HUES64 (cell line): Measurements from ENCODE around the gene POM121L2.

ENCODE experiments used
- H3K27ac ChIP-seq: 2 replicates; pipeline ENCODE4 v1.7.0; 2013; ENCODE audit warnings: low read depth, low read length, inconsistent platforms
- H3K27me3 ChIP-seq: 2 replicates; pipeline ENCODE4 v1.6.1; 2013; ENCODE audit warnings: mild to moderate bottlenecking, low read length; ENCODE audit not compliant: insufficient read depth
- H3K36me3 ChIP-seq: 2 replicates; pipeline ENCODE4 v1.6.1; 2013; ENCODE audit warnings: mild to moderate bottlenecking, low read length; ENCODE audit not compliant: insufficient read depth
- H3K4me1 ChIP-seq: 2 replicates; pipeline ENCODE4 v1.6.1; 2013; ENCODE audit warnings: mild to moderate bottlenecking, low read length, moderate library complexity; ENCODE audit not compliant: insufficient read depth
- H3K4me3 ChIP-seq: 2 replicates; pipeline ENCODE4 v1.5.1; 2013; ENCODE audit warnings: mild to moderate bottlenecking, low read length, moderate library complexity
- H3K9ac ChIP-seq: 2 replicates; pipeline ENCODE4 v1.6.1; 2013; ENCODE audit warnings: mild to moderate bottlenecking, low read depth, low read length
- H3K9me3 ChIP-seq: 2 replicates; pipeline ENCODE4 v1.6.1; 2013; ENCODE audit warnings: low read depth, low read length; ENCODE audit not compliant: insufficient read depth
- WGBS: fragments of 150-250, 120-280 bp; methylation state at CpG from one replicate; pipeline ENCODE4 v1.1.7; 2013; ENCODE audit warnings: missing lambda C conversion rate; 5-methylcytosine and 5-hydroxymethylcytosine counted together

Gene POM121L2

GRCh38 chr6:27318973-27319372, 6.9 kb upstream of the POM121L2 start:
- peaks cover 9% of the 10 kb centered on the region; the same call in 1 of the 2 replicates for H3K27me3 ChIP-seq
- no peak overlapping the region for H3K27ac ChIP-seq
- no peak overlapping the region for H3K4me3 ChIP-seq
- 76% methylated on average over 2 of the region's 2 CpGs for WGBS
- H3K9ac ChIP-seq = no peak overlapping the region
- no peaks in the 10 kb centered on the region; the same call in 1 of the 2 replicates for H3K9me3 ChIP-seq
- H3K4me1 ChIP-seq = no peaks in the 10 kb centered on the region
- no peaks in the 10 kb centered on the region for H3K36me3 ChIP-seq

- Histone ChIP-seq H3K27me3 (peaks cover 49% of the 10 kb centered on the region), H3K4me3 (no peak overlapping the region), H3K36me3 (no peaks in the 10 kb centered on the region), H3K9ac (no peak overlapping the region), H3K9me3 (no peaks in the 10 kb centered on the region; the same call in 1 of the 2 replicates), H3K27ac (no peak overlapping the region), H3K4me1 (0 out of 2 replicates have a peak, but pooled peaks cover 2% of the 10 kb centered on the region)
- WGBS = 95% methylated on average over 2 of the region's 2 CpGs
These were observed 2.0 kb upstream of the POM121L2 start for GRCh38 chr6:27314046-27314445.

GRCh38 chr6:27312950-27313271, 838 bp upstream of the POM121L2 start:
- no peaks in the 10 kb centered on the region for H3K36me3 ChIP-seq
- H3K4me3 ChIP-seq = peak overlapping the region; percentile 67
- H3K9me3 ChIP-seq = no peaks in the 10 kb centered on the region; the same call in 1 of the 2 replicates
- H3K27me3 ChIP-seq = peaks cover 59% of the 10 kb centered on the region
- no peak overlapping the region for H3K9ac ChIP-seq
- no peak overlapping the region for H3K27ac ChIP-seq
- WGBS = 3% methylated on average over 5 of the region's 8 CpGs
- 0 out of 2 replicates have a peak, but pooled peaks cover 2% of the 10 kb centered on the region for H3K4me1 ChIP-seq

- Histone ChIP-seq H3K4me3 (peak overlapping the region; percentile 67), H3K27me3 (peaks cover 70% of the 10 kb centered on the region)
These were observed 297 bp downstream of the POM121L2 start for GRCh38 chr6:27311806-27312145.

GRCh38 chr6:27303613-27304272, 8.3 kb downstream of the POM121L2 start:
- H3K9me3 ChIP-seq = no peaks in the 10 kb centered on the region
- peaks cover 29% of the 10 kb centered on the region for H3K27me3 ChIP-seq
- no peaks in the 10 kb centered on the region for H3K36me3 ChIP-seq
- H3K4me3 ChIP-seq = peak overlapping the region; percentile 40
- H3K4me1 ChIP-seq = no peaks in the 10 kb centered on the region
- WGBS = 57% methylated on average over 15 of the region's 16 CpGs
- no peak overlapping the region for H3K27ac ChIP-seq
- H3K9ac ChIP-seq = no peak overlapping the region

More at GRCh38 chr6:27311806-27312145, 297 bp downstream of the POM121L2 start:
- H3K9ac ChIP-seq = no peak overlapping the region
- no peaks in the 10 kb centered on the region for H3K36me3 ChIP-seq
- H3K27ac ChIP-seq = no peak overlapping the region
- H3K9me3 ChIP-seq = no peaks in the 10 kb centered on the region; the same call in 1 of the 2 replicates
- 17% methylated on average over 19 of the region's 19 CpGs for WGBS
- 0 out of 2 replicates have a peak, but pooled peaks cover 2% of the 10 kb centered on the region for H3K4me1 ChIP-seq

- Histone ChIP-seq H3K36me3 (no peaks in the 10 kb centered on the region), H3K4me1 (peaks cover 15% of the 10 kb centered on the region), H3K9ac (peak overlapping the region; percentile 39; the same call in 1 of the 2 replicates), H3K27me3 (peaks cover 43% of the 10 kb centered on the region), H3K4me3 (peak overlapping the region; percentile 71), H3K27ac (no peak overlapping the region), H3K9me3 (no peaks in the 10 kb centered on the region)
- WGBS = 14% methylated on average over 20 of the region's 22 CpGs
These were observed 14.0 kb downstream of the POM121L2 start for GRCh38 chr6:27297857-27298730.

GRCh38 chr6:27297484-27297856, 14.6 kb downstream of the POM121L2 start:
- H3K4me1 ChIP-seq = peaks cover 15% of the 10 kb centered on the region
- H3K9ac ChIP-seq = no peak overlapping the region
- H3K4me3 ChIP-seq = peak overlapping the region; percentile 71
- H3K9me3 ChIP-seq = no peaks in the 10 kb centered on the region
- H3K36me3 ChIP-seq = no peaks in the 10 kb centered on the region
- no peak overlapping the region for H3K27ac ChIP-seq
- WGBS = 10% methylated on average over 7 of the region's 7 CpGs
- H3K27me3 ChIP-seq = peaks cover 50% of the 10 kb centered on the region

GRCh38 chr6:27296106-27296783, 15.8 kb downstream of the POM121L2 start:
- under 1% methylated on average over 27 of the region's 27 CpGs for WGBS
- Histone ChIP-seq H3K4me1 (peaks cover 15% of the 10 kb centered on the region), H3K27me3 (peaks cover 62% of the 10 kb centered on the region), H3K27ac (no peak overlapping the region), H3K4me3 (peak overlapping the region; percentile 71), H3K9me3 (no peaks in the 10 kb centered on the region), H3K36me3 (no peaks in the 10 kb centered on the region), H3K9ac (0 out of 2 replicates have a peak overlapping the region, but pooled peaks have one; percentile 31)

GRCh38 chr6:27295301-27296079, 16.6 kb downstream of the POM121L2 start:
- H3K4me1 ChIP-seq = peaks cover 15% of the 10 kb centered on the region
- WGBS = 2% methylated on average over 19 of the region's 20 CpGs
- H3K36me3 ChIP-seq = no peaks in the 10 kb centered on the region
- no peak overlapping the region for H3K9ac ChIP-seq
- H3K27ac ChIP-seq = no peak overlapping the region
- peak overlapping the region; percentile 71 for H3K4me3 ChIP-seq
- no peaks in the 10 kb centered on the region for H3K9me3 ChIP-seq
- peaks cover 68% of the 10 kb centered on the region for H3K27me3 ChIP-seq

GRCh38 chr6:27294409-27294808, 17.7 kb downstream of the POM121L2 start:
- Histone ChIP-seq H3K4me1 (peaks cover 19% of the 10 kb centered on the region), H3K36me3 (no peaks in the 10 kb centered on the region), H3K9ac (no peak overlapping the region), H3K9me3 (no peaks in the 10 kb centered on the region), H3K27me3 (peaks cover 77% of the 10 kb centered on the region), H3K4me3 (peak overlapping the region; percentile 71), H3K27ac (no peak overlapping the region)
- WGBS = 62% methylated on average over 5 of the region's 5 CpGs
